HG02870 (cell line): ENCODE results near the gene EMILIN2.
A peak's percentile ranks its signal among the peaks of the same experiment; 100 is the strongest.
"Not testable (repeated sequence)": the region's sequence is repeated elsewhere in the genome, so short reads cannot be mapped to it uniquely, and the experiment has no call there.

ENCODE experiments used
- ATAC-seq: cut with Tn5 transposase; IDR thresholded peaks from one replicate; pipeline ENCODE4 v1.9.1; 2021; ENCODE audit warnings: mild to moderate bottlenecking, moderate library complexity; ENCODE audit not compliant: unreplicated experiment

EMILIN2 gene

GRCh38 chr18:2846636-2847316 lies at the start of gene EMILIN2:
Gene EMILIN2, plus strand, starts transcription at chr18:2847006. Its CDS starts 183 bp downstream, at chr18:2847189.
- ATAC-seq: peak; percentile 46

GRCh38 chr18:2797951-2798350 lies 48.9 kb upstream of the EMILIN2 start:
- peak; percentile 81 for ATAC-seq

- no peak for ATAC-seq
Measured at GRCh38 chr18:2799369-2799768, 47.4 kb upstream of the EMILIN2 start.

GRCh38 chr18:2805970-2806943 lies 40.5 kb upstream of the EMILIN2 start:
- ATAC-seq: no peak

GRCh38 chr18:2808640-2809039 lies 38.2 kb upstream of the EMILIN2 start:
- not testable (repeated sequence) for ATAC-seq

GRCh38 chr18:2809666-2810183 lies 37.1 kb upstream of the EMILIN2 start:
- not testable (repeated sequence) for ATAC-seq

- no peak for ATAC-seq
Measured at GRCh38 chr18:2811416-2811815, 35.4 kb upstream of the EMILIN2 start.

- no peak for ATAC-seq
Measured at GRCh38 chr18:2814928-2815327, 31.9 kb upstream of the EMILIN2 start.

GRCh38 chr18:2818281-2818680 lies 28.5 kb upstream of the EMILIN2 start:
- no peak for ATAC-seq

- no peak for ATAC-seq
Measured at GRCh38 chr18:2821695-2822094, 25.1 kb upstream of the EMILIN2 start.

- ATAC-seq: no peak
Measured at GRCh38 chr18:2822213-2822921, 24.4 kb upstream of the EMILIN2 start.

GRCh38 chr18:2823202-2823601 lies 23.6 kb upstream of the EMILIN2 start:
- no peak for ATAC-seq

GRCh38 chr18:2823966-2824365 lies 22.8 kb upstream of the EMILIN2 start:
- no peak for ATAC-seq

- no peak for ATAC-seq
Measured at GRCh38 chr18:2824865-2825264, 21.9 kb upstream of the EMILIN2 start.

GRCh38 chr18:2825613-2826175 lies 21.1 kb upstream of the EMILIN2 start:
- ATAC-seq: no peak

GRCh38 chr18:2826581-2826980 lies 20.2 kb upstream of the EMILIN2 start:
- no peak for ATAC-seq

- ATAC-seq: no peak
Measured at GRCh38 chr18:2827061-2827460, 19.7 kb upstream of the EMILIN2 start.

GRCh38 chr18:2836118-2836517 lies 10.7 kb upstream of the EMILIN2 start:
- ATAC-seq: not testable (repeated sequence)

- ATAC-seq: not testable (repeated sequence)
Measured at GRCh38 chr18:2837290-2837689, 9.5 kb upstream of the EMILIN2 start.

GRCh38 chr18:2839202-2839601 lies 7.6 kb upstream of the EMILIN2 start:
- no peak for ATAC-seq

- no peak for ATAC-seq
Measured at GRCh38 chr18:2840521-2840920, 6.3 kb upstream of the EMILIN2 start.
